Right lobe of liver (tissue), 4 donors: Measurements from ENCODE around the gene TENM4.

Experiments
- CTCF ChIP-seq, 4 donors: fragments of 200-600 bp in 3 of 4; fragments of 450-650 bp in 1 of 4; IDR thresholded peaks; one replicate each; pipeline versions ENCODE4 v1.5.1 to v1.8.0; 2016 to 2022; ENCODE audit warnings: antibody characterized with exemption in 4 of 4, mild to moderate bottlenecking in 2 of 4
- POLR2A ChIP-seq: fragments of 450-650 bp; IDR thresholded peaks from one replicate; pipeline ENCODE4 v1.6.1; 2017; ENCODE audit warnings: antibody characterized with exemption, mild to moderate bottlenecking
- donor health status: DM: no; HTN: no; CAD: no.
- donor health status: DM: no; HTN: no; CAD: no.
- donor health status: DM: no; HTN: yes; CAD: no.

- TF ChIP-seq CTCF (IDR thresholded peaks at IDR 0.05) (no peak), POLR2A (no peak)
Measured at GRCh38 chr11:79042824-79043223, 398.0 kb downstream of the TENM4 start.
